Measurements from ENCODE around the gene EMX1.

Gene EMX1

DNA sequence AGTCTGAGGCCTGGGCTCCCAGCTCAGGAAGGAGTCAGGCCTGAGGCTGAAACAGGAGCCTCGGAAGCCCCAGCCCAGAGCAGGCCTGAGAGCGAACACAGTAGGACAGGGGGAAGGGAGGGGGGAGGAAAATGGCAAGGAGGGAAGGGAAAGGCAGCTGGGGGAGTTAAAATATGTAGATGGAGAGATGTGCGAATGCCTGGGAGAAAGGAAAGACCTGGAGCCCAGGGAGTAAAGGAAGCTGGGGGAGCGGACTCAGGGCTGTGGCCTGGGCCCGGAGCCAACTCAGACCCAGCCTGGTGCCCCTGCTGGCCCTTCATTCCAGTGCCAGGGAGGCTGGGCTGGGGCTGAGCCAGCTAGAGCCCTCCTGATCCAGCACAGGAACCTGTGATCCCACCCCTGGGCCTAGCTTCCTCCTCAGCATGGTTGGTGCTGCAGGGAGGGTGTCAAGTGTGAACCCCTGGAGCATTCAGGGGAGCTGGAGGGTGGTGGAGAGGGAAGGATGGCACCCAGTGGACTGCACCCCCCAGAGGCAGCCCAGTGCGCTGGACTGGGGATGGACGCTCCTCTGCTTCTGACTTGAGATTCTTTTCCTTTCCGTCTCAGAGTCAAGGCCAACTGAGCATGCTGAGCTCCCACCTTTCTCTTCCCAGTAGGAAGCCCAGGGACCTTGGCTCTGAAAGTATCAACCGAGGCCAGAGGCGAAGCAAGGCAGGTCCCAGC lies 46.3 kb downstream of the EMX1 start:
- H3K4me3 ChIP-seq (replicated peaks; ENCODE audit: low read depth, low read length), result no peak overlapping the region

DNA sequence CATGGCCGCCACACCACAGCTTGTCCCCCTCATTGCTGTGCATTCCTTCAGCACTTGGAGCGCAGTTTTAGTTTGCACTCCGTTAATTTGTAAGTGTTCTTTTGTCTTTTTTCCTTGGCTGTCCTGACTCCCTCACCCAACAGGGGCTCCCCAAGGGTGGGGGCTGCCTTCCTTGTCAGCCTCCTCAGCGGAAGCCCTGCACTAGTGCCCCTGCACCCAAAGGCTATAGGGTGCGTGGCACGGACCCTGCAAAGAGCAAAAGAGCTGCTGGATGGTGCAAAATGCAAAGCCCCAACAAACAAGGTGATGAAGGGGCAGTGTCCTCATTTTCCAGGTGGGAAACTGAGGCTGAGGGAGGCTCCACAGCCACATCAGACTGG lies 46.8 kb downstream of the EMX1 start:
- H3K4me3 ChIP-seq (replicated peaks; ENCODE audit: low read depth, low read length), result no peak overlapping the region
- TF ChIP-seq, protein P1, sequence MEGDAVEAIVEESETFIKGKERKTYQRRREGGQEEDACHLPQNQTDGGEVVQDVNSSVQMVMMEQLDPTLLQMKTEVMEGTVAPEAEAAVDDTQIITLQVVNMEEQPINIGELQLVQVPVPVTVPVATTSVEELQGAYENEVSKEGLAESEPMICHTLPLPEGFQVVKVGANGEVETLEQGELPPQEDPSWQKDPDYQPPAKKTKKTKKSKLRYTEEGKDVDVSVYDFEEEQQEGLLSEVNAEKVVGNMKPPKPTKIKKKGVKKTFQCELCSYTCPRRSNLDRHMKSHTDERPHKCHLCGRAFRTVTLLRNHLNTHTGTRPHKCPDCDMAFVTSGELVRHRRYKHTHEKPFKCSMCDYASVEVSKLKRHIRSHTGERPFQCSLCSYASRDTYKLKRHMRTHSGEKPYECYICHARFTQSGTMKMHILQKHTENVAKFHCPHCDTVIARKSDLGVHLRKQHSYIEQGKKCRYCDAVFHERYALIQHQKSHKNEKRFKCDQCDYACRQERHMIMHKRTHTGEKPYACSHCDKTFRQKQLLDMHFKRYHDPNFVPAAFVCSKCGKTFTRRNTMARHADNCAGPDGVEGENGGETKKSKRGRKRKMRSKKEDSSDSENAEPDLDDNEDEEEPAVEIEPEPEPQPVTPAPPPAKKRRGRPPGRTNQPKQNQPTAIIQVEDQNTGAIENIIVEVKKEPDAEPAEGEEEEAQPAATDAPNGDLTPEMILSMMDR (IDR thresholded peaks at IDR 0.05; ENCODE audit: low read depth, low read length, missing control alignments), result no peak
- no peak for DNase-seq (ENCODE audit: extremely low read depth, low read depth)

More for the DNA sequence above, 46.3 kb downstream of the EMX1 start:
- TF ChIP-seq, protein P1 (IDR thresholded peaks at IDR 0.05; ENCODE audit: low read depth, low read length, missing control alignments), result no peak
- DNase-seq (ENCODE audit: extremely low read depth, low read depth), result no peak

DNA sequence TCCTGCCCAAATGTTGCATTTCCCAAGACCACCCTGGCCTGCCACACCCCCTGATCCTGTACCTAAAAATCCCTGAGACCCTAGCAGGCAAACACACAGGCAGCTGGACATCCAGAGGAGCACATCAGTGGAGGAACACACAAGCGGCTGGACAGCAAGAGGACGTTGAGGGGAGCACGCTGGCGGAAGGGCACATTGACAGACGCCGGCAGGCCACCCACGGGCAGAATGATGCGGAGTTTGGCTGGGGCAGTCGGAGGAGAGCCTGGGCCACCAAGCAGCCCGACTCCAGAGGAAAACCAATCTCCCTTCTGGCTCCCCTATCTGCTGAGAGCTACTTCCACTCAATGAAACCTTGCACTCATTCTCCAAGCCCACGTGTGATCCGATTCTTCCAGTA lies 47.7 kb downstream of the EMX1 start:
- TF ChIP-seq, protein P1 (IDR thresholded peaks at IDR 0.05; ENCODE audit: low read depth, low read length, missing control alignments), result no peak
- no peak overlapping the region for H3K4me3 ChIP-seq (replicated peaks; ENCODE audit: low read depth, low read length)
- no peak for DNase-seq (ENCODE audit: extremely low read depth, low read depth)

DNA sequence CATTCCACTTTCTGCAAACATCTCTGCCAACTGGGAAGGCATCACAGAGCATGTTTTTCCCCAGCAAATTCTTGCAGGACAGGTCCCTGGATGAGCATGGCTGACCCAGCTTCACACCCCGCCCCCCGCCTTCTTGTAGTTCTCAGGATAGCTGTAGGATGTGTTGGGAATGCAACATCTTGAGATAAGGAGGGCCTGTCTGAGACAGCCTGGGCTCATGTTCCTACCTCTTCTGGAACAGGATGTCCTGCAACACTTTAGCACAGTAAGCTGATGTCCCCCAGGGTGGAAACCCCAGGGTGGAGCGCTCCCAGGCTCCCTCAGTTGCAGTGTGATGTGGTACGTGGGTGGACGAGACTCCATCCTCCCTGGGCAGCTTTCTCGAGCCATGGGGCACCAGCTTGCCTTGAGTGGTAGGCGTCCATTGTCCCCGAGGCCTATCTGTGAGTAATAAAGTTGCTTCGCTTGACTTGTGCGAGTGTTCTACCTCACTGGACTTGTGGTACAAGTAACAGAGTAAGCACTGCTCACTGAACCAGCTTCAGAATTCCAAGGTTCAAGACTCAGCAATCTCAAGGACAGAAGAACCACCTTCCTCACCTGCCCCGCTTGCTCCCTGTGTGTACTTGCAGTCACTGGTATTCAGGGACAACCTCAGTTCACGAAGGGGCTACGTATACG lies 48.6 kb downstream of the EMX1 start:
- TF ChIP-seq, protein P1 (IDR thresholded peaks at IDR 0.05; ENCODE audit: low read depth, low read length, missing control alignments), result no peak
- no peak overlapping the region for H3K4me3 ChIP-seq (replicated peaks; ENCODE audit: low read depth, low read length)
- no peak for DNase-seq (ENCODE audit: extremely low read depth, low read depth)

DNA sequence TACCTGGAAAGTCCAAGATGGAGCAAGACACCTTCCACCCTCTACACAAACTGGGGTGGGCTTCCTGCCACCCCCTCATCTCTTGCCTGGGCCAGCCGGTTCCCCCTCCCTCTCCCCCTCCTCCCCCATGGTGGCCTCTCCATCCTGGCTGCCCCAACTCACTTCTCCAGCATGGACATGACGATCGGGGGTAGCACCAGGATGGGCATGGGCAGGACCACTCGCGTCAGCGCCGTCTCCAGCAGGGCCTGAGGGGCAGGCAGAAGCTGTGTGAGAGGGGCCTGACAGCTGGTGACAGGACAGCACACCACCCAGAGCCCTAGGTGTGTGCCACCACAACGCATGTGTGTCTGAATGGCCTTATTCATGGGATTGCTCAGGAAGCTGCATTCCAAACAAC lies 51.0 kb downstream of the EMX1 start:
- no peak for DNase-seq (ENCODE audit: extremely low read depth, low read depth)
- H3K4me3 ChIP-seq (replicated peaks; ENCODE audit: low read depth, low read length), result no peak overlapping the region
- TF ChIP-seq, protein P1 (IDR thresholded peaks at IDR 0.05; ENCODE audit: low read depth, low read length, missing control alignments), result no peak

DNA sequence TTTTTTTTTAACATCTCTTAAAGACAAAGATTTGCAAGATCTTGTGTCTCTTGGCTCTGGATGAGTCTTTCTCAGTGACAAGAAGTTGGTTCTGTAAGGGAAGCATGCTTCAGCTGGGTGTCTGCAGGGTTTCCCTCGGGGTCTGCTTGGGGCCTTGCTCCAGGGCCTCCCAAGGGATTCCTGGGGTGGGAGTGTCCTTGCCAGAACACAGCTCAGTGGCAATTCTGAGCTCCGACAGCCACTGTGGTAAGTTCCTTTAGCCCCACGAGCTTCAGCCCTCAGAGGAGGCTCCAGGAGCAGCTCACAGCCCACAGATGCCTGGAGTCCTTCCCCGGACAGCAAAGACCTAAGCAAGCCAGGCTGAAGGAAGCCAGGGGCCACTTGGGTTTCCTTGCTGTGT lies 52.4 kb downstream of the EMX1 start:
- TF ChIP-seq, protein P1 (IDR thresholded peaks at IDR 0.05; ENCODE audit: low read depth, low read length, missing control alignments), result no peak
- H3K4me3 ChIP-seq (replicated peaks; ENCODE audit: low read depth, low read length), result no peak overlapping the region
- no peak for DNase-seq (ENCODE audit: extremely low read depth, low read depth)
